Naive thymus-derived CD8-positive, alpha-beta T cell (primary cell): ENCODE measurements around the gene SFMBT1. TPM values are rescaled to one million over a fixed set of nuclear protein-coding genes. Genes with fewer than 3 reads are reported as not detected.

Source experiments
- ATAC-seq, 2 donors: fragments of 150-1000 bp; cut with Tn5 transposase in 1 of 2; sonication (Bioruptor Pico), chemical (Tn5 transposase) in 1 of 2; 1 replicate in 1 of 2; 2 replicates in 1 of 2; pipeline ENCODE4 v1.10.0; 2021; ENCODE audit warnings: mild to moderate bottlenecking in 2 of 2, moderate library complexity in 2 of 2
- POLR2A ChIA-PET: fragments of 350-600 bp; sonication (Branson Sonifier 250); formaldehyde crosslinking; loops from one replicate; lab custom pipeline; 2021; ENCODE audit warnings: antibody characterized with exemption; lab: Charles Lee
- DNase-seq, 10 donors: peaks; one replicate each; pipeline versions ENCODE4 v3.0.0 to v3.0.0-alpha.2; 2020 to 2022
- H3K27ac Mint-ChIP-seq, 10 donors: one replicate each; pipeline ENCODE4 v1.8.0; 2020 to 2022; ENCODE audit warnings: mild to moderate bottlenecking in 10 of 10, mixed read lengths in 10 of 10, moderate library complexity in 4 of 10, inconsistent platforms in 1 of 10
- H3K27me3 Mint-ChIP-seq, 5 donors: one replicate each; pipeline ENCODE4 v1.8.0; 2021 to 2022; ENCODE audit warnings: mixed read lengths in 5 of 5
- H3K36me3 Mint-ChIP-seq, 3 donors: one replicate each; pipeline ENCODE4 v1.8.0; 2020 to 2022; ENCODE audit warnings: mixed read lengths in 3 of 3, mild to moderate bottlenecking in 2 of 3, inconsistent platforms in 1 of 3
- H3K4me1 Mint-ChIP-seq, 4 donors: one replicate each; pipeline ENCODE4 v1.8.0; 2021 to 2022; ENCODE audit warnings: mixed read lengths in 4 of 4
- H3K4me3 Mint-ChIP-seq, 10 donors: one replicate each; pipeline ENCODE4 v1.8.0; 2020 to 2022; ENCODE audit warnings: mild to moderate bottlenecking in 10 of 10, mixed read lengths in 10 of 10, moderate library complexity in 6 of 10, inconsistent platforms in 1 of 10
- H3K9me3 Mint-ChIP-seq, 9 donors: one replicate each; pipeline ENCODE4 v1.8.0; 2020 to 2022; ENCODE audit warnings: mixed read lengths in 9 of 9, mild to moderate bottlenecking in 3 of 9, inconsistent platforms in 1 of 9, moderate library complexity in 1 of 9
- polyA plus RNA-seq, 3 donors: library from polyadenylated mRNA; unstranded; fragments of 300-500 nt; fragmentation: Illumina TruSeq; gene quantifications; one replicate each; pipeline ENCODE4 v1.2.3, GENCODE V29; 2021
- total RNA-seq, 8 experiments: library from RNA in 2 of 8; stranded (reverse) in 2 of 8; gene quantifications; one replicate each; pipeline ENCODE4 v1.2.3 and lab custom pipeline; 2021 to 2026

SFMBT1 gene
- total and polyA plus RNA-seq, 5 experiments from 2014 or later, result 13.4 to 35.5 (median 29.7) TPM

- DNase-seq (no peak), ATAC-seq (no peak)
- Mint-ChIP-seq H3K9me3 (no peaks in the 10 kb centered on the region), H3K36me3 (peaks cover 0 to 9% (median 4%) of the 10 kb centered on the region in 3 donors), H3K27me3 (no peaks in the 10 kb centered on the region), H3K4me1 (peaks cover 22 to 39% (median 27%) of the 10 kb centered on the region in 4 donors), H3K4me3 (no peak overlapping the region), H3K27ac (peak overlapping the region in 7 of 10 donors; percentile 1 to 73 (median 13))
- POLR2A ChIA-PET, result no interaction called here
Measured at GRCh38 chr3:53005338-53005737, 40.5 kb downstream of the SFMBT1 start.

- POLR2A ChIA-PET, result no interaction called here
- no peaks in the 10 kb centered on the region for H3K9me3 Mint-ChIP-seq
- DNase-seq (no peak), ATAC-seq (no peak)
- H3K36me3 Mint-ChIP-seq, result peaks cover 0 to 9% (median 3%) of the 10 kb centered on the region in 3 donors
- H3K4me1 Mint-ChIP-seq, result peaks cover 12 to 30% (median 20%) of the 10 kb centered on the region in 4 donors
- no peaks in the 10 kb centered on the region for H3K27me3 Mint-ChIP-seq
- H3K4me3 Mint-ChIP-seq, result no peak overlapping the region
- peak overlapping the region in 2 of 10 donors; percentile 34 to 38 for H3K27ac Mint-ChIP-seq
Measured at GRCh38 chr3:53003320-53003719, 42.6 kb downstream of the SFMBT1 start.

GRCh38 chr3:52998771-52999513 is 46.9 kb downstream of the SFMBT1 start:
- Mint-ChIP-seq H3K27ac (peak overlapping the region in 1 of 10 donors; percentile 31), H3K4me1 (peaks cover 0 to 15% (median 12%) of the 10 kb centered on the region in 4 donors)
- POLR2A ChIA-PET, result no interaction called here

GRCh38 chr3:52990637-52991036 is 55.2 kb downstream of the SFMBT1 start:
- Mint-ChIP-seq H3K36me3 (no peaks in the 10 kb centered on the region), H3K9me3 (no peaks in the 10 kb centered on the region), H3K4me3 (peak overlapping the region in 2 of 10 donors; percentile 4 to 15), H3K27ac (peak overlapping the region in 3 of 10 donors; percentile 7 to 73 (median 47)), H3K4me1 (peaks cover 12 to 45% (median 43%) of the 10 kb centered on the region in 4 donors), H3K27me3 (no peaks in the 10 kb centered on the region)
- DNase-seq (no peak), ATAC-seq (no peak)
- POLR2A ChIA-PET, result interaction anchor here (0.6 kb wide), 1 partner anchor 42 kb away, joined by 5 read pairs; no protein-coding TSS in a partner anchor

More at GRCh38 chr3:52998771-52999513, 46.9 kb downstream of the SFMBT1 start:
- DNase-seq, result no peak
- Mint-ChIP-seq H3K36me3 (peaks cover 0 to 18% (median 13%) of the 10 kb centered on the region in 3 donors), H3K9me3 (no peaks in the 10 kb centered on the region), H3K4me3 (no peak overlapping the region), H3K27me3 (no peaks in the 10 kb centered on the region)
- ATAC-seq, result no peak

- peak overlapping the region in 2 of 10 donors; percentile 42 to 73 for H3K27ac Mint-ChIP-seq
- peaks cover 0 to 4% (median 0%) of the 10 kb centered on the region in 3 donors for H3K36me3 Mint-ChIP-seq
Measured at GRCh38 chr3:52986938-52987337, 58.9 kb downstream of the SFMBT1 start.

GRCh38 chr3:52986049-52986448 is 59.8 kb downstream of the SFMBT1 start:
- Mint-ChIP-seq H3K4me3 (peak overlapping the region in 1 of 10 donors; percentile 15), H3K9me3 (peaks cover 0 to 4% (median 0%) of the 10 kb centered on the region in 9 donors), H3K27me3 (no peaks in the 10 kb centered on the region), H3K27ac (peak overlapping the region in 4 of 10 donors; percentile 46 to 92 (median 50)), H3K36me3 (peaks cover 0 to 10% (median 0%) of the 10 kb centered on the region in 3 donors), H3K4me1 (peaks cover 20 to 66% (median 47%) of the 10 kb centered on the region in 4 donors)
- no peak for ATAC-seq
- POLR2A ChIA-PET, result interaction anchor here (0.6 to 1.2 kb wide), 5 partner anchors 12 to 929 kb away, joined by 3 to 4 read pairs (median 3); partner anchors contain the start of gene NEK4
- DNase-seq, result no peak

More at GRCh38 chr3:52986938-52987337, 58.9 kb downstream of the SFMBT1 start:
- Mint-ChIP-seq H3K4me1 (peaks cover 21 to 67% (median 50%) of the 10 kb centered on the region in 4 donors), H3K4me3 (no peak overlapping the region), H3K9me3 (peaks cover 0 to 3% (median 0%) of the 10 kb centered on the region in 9 donors), H3K27me3 (no peaks in the 10 kb centered on the region)
- DNase-seq, result peak in 1 of 10 donors; percentile 10
- POLR2A ChIA-PET, result interaction anchor here (0.8 to 1.2 kb wide), 2 partner anchors 58 to 136 kb away, joined by 3 to 4 read pairs; no protein-coding TSS in a partner anchor
- no peak for ATAC-seq

GRCh38 chr3:52983828-52984227 is 62.0 kb downstream of the SFMBT1 start:
- Mint-ChIP-seq H3K27ac (peak overlapping the region; percentile 87 to 95 (median 93)), H3K4me1 (peaks cover 21 to 54% (median 43%) of the 10 kb centered on the region in 4 donors), H3K27me3 (no peaks in the 10 kb centered on the region), H3K9me3 (peaks cover 0 to 9% (median 4%) of the 10 kb centered on the region in 9 donors), H3K36me3 (peaks cover 0 to 13% (median 0%) of the 10 kb centered on the region in 3 donors), H3K4me3 (peak overlapping the region; percentile 68 to 83 (median 76))
- DNase-seq (no peak), ATAC-seq (no peak)
- POLR2A ChIA-PET, result interaction anchor here (0.5 to 4.6 kb wide), 6 partner anchors 14 to 87 kb away, joined by 3 to 42 read pairs (median 4); partner anchors contain the start of gene SFMBT1

- Mint-ChIP-seq H3K27me3 (no peaks in the 10 kb centered on the region), H3K4me3 (peak overlapping the region; percentile 68 to 83 (median 76)), H3K9me3 (peaks cover 0 to 9% (median 4%) of the 10 kb centered on the region in 9 donors), H3K4me1 (peaks cover 21 to 54% (median 43%) of the 10 kb centered on the region in 4 donors), H3K36me3 (peaks cover 0 to 13% (median 0%) of the 10 kb centered on the region in 3 donors), H3K27ac (peak overlapping the region; percentile 87 to 95 (median 93))
- peak; percentile 24 to 93 (median 74) for DNase-seq
- POLR2A ChIA-PET, result interaction anchor here (0.5 to 4.6 kb wide), 6 partner anchors 13 to 88 kb away, joined by 3 to 42 read pairs (median 4); partner anchors contain the start of gene SFMBT1
- ATAC-seq, result peak; percentile 91 to 92
Measured at GRCh38 chr3:52983336-52983807, 62.5 kb downstream of the SFMBT1 start.

GRCh38 chr3:52982839-52983238 is 63.0 kb downstream of the SFMBT1 start:
- Mint-ChIP-seq H3K4me1 (peaks cover 24 to 52% (median 46%) of the 10 kb centered on the region in 4 donors), H3K27ac (peak overlapping the region; percentile 65 to 95 (median 93))
- POLR2A ChIA-PET, result interaction anchor here (1.0 to 4.6 kb wide), 2 partner anchors 49 to 62 kb away, joined by 5 to 42 read pairs; partner anchors contain the start of gene SFMBT1

GRCh38 chr3:52979190-52979983 is 66.5 kb downstream of the SFMBT1 start:
- POLR2A ChIA-PET, result interaction anchor here (1.4 to 4.6 kb wide), 2 partner anchors 47 to 66 kb away, joined by 3 to 42 read pairs; partner anchors contain the start of gene SFMBT1
- peak overlapping the region in 2 of 10 donors; percentile 6 to 22 for H3K27ac Mint-ChIP-seq

More at GRCh38 chr3:52982839-52983238, 63.0 kb downstream of the SFMBT1 start:
- Mint-ChIP-seq H3K4me3 (peak overlapping the region in 8 of 10 donors; percentile 2 to 83 (median 60)), H3K36me3 (peaks cover 0 to 13% (median 0%) of the 10 kb centered on the region in 3 donors), H3K27me3 (no peaks in the 10 kb centered on the region), H3K9me3 (peaks cover 0 to 9% (median 4%) of the 10 kb centered on the region in 9 donors)
- DNase-seq (no peak), ATAC-seq (peak; percentile 33 to 52)

GRCh38 chr3:52978109-52978754 is 67.6 kb downstream of the SFMBT1 start:
- no peak overlapping the region for H3K4me3 Mint-ChIP-seq
- POLR2A ChIA-PET, result interaction anchor here (1.9 kb wide), 1 partner anchor 66 kb away, joined by 6 read pairs; no protein-coding TSS in a partner anchor
- peaks cover 28 to 53% (median 34%) of the 10 kb centered on the region in 4 donors for H3K4me1 Mint-ChIP-seq
- H3K27me3 Mint-ChIP-seq, result no peaks in the 10 kb centered on the region
- peaks cover 0 to 9% (median 4%) of the 10 kb centered on the region in 9 donors for H3K9me3 Mint-ChIP-seq
- peaks cover 0 to 13% (median 0%) of the 10 kb centered on the region in 3 donors for H3K36me3 Mint-ChIP-seq
- peak overlapping the region in 8 of 10 donors; percentile 1 to 58 (median 29) for H3K27ac Mint-ChIP-seq
- no peak for DNase-seq
- no peak for ATAC-seq

More at GRCh38 chr3:52979190-52979983, 66.5 kb downstream of the SFMBT1 start:
- DNase-seq (no peak), ATAC-seq (no peak)
- H3K4me1 Mint-ChIP-seq, result peaks cover 29 to 56% (median 37%) of the 10 kb centered on the region in 4 donors
- no peak overlapping the region for H3K4me3 Mint-ChIP-seq
- H3K36me3 Mint-ChIP-seq, result peaks cover 0 to 13% (median 0%) of the 10 kb centered on the region in 3 donors
- H3K9me3 Mint-ChIP-seq, result peaks cover 0 to 9% (median 4%) of the 10 kb centered on the region in 9 donors
- H3K27me3 Mint-ChIP-seq, result no peaks in the 10 kb centered on the region
